ENCODE results near the gene CYP2S1.

DNA sequence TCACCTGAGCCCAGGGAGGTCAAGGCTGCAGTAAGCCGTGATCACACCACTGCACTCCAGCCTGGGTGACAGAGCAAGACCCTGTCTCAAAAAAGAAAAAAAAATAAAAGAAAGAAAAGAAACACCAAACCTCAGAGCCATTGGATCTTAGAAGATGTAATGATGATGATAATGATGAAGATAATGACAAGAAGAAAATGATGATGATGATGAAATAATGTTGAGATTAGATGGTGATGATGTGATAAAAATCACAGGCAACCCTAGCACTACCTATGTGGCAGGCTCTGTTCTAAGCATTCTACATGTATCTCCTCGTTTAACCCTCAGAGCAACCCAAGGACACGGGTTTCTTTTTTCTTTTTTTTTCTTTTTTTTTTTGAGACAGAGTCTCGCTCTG lies 51.1 kb downstream of the CYP2S1 start:
- TF ChIP-seq, protein P1, sequence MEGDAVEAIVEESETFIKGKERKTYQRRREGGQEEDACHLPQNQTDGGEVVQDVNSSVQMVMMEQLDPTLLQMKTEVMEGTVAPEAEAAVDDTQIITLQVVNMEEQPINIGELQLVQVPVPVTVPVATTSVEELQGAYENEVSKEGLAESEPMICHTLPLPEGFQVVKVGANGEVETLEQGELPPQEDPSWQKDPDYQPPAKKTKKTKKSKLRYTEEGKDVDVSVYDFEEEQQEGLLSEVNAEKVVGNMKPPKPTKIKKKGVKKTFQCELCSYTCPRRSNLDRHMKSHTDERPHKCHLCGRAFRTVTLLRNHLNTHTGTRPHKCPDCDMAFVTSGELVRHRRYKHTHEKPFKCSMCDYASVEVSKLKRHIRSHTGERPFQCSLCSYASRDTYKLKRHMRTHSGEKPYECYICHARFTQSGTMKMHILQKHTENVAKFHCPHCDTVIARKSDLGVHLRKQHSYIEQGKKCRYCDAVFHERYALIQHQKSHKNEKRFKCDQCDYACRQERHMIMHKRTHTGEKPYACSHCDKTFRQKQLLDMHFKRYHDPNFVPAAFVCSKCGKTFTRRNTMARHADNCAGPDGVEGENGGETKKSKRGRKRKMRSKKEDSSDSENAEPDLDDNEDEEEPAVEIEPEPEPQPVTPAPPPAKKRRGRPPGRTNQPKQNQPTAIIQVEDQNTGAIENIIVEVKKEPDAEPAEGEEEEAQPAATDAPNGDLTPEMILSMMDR (IDR thresholded peaks at IDR 0.05), result no peak
- no peak for TF ChIP-seq POLR2AphosphoS5 (IDR thresholded peaks at IDR 0.05)
- no peak for TF ChIP-seq POLR2A (IDR thresholded peaks at IDR 0.05)
- no peak for TF ChIP-seq EP300 (IDR thresholded peaks at IDR 0.05; ENCODE audit: low read depth)
